ENCODE data around the gene AMMECR1L. TPM values are rescaled to one million over a fixed set of nuclear protein-coding genes. Genes with fewer than 3 reads are reported as not detected.

AMMECR1L gene
- total RNA-seq: 10.2 and 12.9 TPM in 2 replicates

DNA sequence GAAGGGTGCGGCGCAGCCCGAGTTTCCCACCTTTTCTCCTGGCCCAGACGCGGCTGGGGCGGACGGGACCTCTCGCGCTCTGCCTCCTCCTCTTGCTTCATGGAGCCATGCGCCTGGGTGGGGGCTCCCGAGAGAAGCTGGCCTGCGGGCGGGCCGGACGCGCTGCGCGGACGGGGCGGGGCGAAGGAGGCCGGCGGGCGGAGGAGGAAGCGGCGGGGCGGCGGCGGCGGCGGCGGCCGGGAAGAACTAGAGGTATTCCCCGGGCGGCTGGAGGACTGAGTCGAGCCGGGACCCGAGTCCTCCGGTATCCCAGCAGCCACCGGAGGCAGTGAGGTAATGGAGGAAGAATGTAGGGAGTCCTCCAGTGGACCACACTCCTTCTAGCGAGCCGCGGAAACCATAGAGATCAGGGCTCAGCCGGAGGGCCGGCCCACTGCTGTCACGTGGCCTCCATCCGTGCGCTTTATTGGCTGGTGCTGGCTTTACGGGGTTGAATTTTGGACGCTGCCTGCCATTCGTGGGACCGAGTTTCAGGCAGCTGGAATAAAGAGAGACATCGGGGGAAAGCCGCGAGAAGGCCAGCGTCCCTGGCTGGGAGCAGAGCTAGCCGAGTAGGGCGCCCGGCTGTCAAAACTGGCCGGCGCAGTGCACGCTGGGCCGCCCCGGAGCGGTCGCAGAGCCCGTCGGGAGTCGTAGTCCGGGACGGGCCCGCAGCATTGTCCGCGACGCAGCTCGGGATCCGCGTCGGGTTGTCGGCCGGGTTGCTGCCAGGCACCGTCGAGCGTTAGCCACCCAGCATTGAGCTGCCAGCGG is at the start of gene AMMECR1L:
TSS of gene AMMECR1L (minus strand) at position 177 of the 813 bp plus-strand sequence. CDS start 11,722 bp downstream, outside the sequence.

Other genes with a start within 250 kb of the AMMECR1L start
- not detected in 2 replicates for gene GPR17, start 239.8 kb downstream of the AMMECR1L start, total RNA-seq
- gene LIMS2, start 210.4 kb downstream of the AMMECR1L start, total RNA-seq: 0.44 and 2.3 TPM in 2 replicates
- gene SFT2D3, start 184.5 kb downstream of the AMMECR1L start, total RNA-seq: 5.2 and 6.6 TPM in 2 replicates
- gene WDR33, start 74.8 kb downstream of the AMMECR1L start, total RNA-seq: 27.3 and 32.4 TPM in 2 replicates
- 18.2 and 18.5 TPM in 2 replicates for gene POLR2D, start 27.8 kb downstream of the AMMECR1L start, total RNA-seq
- gene SAP130, start 142.1 kb upstream of the AMMECR1L start, total RNA-seq: 5.1 TPM in 2 replicates
- gene UGGT1, start 205.2 kb upstream of the AMMECR1L start, total RNA-seq: 71.6 and 102 TPM in 2 replicates

Measured in smooth muscle cell of trachea (primary cell).